ENCODE data around the gene RFX7.
A peak's percentile ranks its signal among the peaks of the same experiment; 100 is the strongest.
"Not testable (repeated sequence)": the region's sequence is repeated elsewhere in the genome, so short reads cannot be mapped to it uniquely, and the experiment has no call there.

RFX7 gene

GRCh38 chr15:56208641-56209155 lies 35.0 kb downstream of the RFX7 start:
- TF ChIP-seq POU2F2 (IDR thresholded peaks at IDR 0.05; ENCODE audit: low read depth, low read length): no peak
- no peak for TF ChIP-seq POLR2A (IDR thresholded peaks at IDR 0.05; ENCODE audit: low read depth, low read length)
- no peak for TF ChIP-seq PAX5 (IDR thresholded peaks at IDR 0.05; ENCODE audit: insufficient read depth, low read length, severe bottlenecking)
- TF ChIP-seq POLR2AphosphoS5 (IDR thresholded peaks at IDR 0.05; ENCODE audit: low read depth, low read length): no peak
- TF ChIP-seq SPI1 (IDR thresholded peaks at IDR 0.05; ENCODE audit: low read depth, low read length): no peak
- TF ChIP-seq TAF1 (IDR thresholded peaks at IDR 0.05; ENCODE audit: low read depth, low read length): no peak
- no peak for DNase-seq (ENCODE audit: insufficient read length, low spot score)
- no peak for FAIRE-seq

GRCh38 chr15:56208185-56208584 lies 35.5 kb downstream of the RFX7 start:
- FAIRE-seq: no peak
- TF ChIP-seq POU2F2 (IDR thresholded peaks at IDR 0.05; ENCODE audit: low read depth, low read length) (no peak), POLR2AphosphoS5 (IDR thresholded peaks at IDR 0.05; ENCODE audit: low read depth, low read length) (no peak), SPI1 (IDR thresholded peaks at IDR 0.05; ENCODE audit: low read depth, low read length) (no peak), POLR2A (IDR thresholded peaks at IDR 0.05; ENCODE audit: low read depth, low read length) (no peak), PAX5 (IDR thresholded peaks at IDR 0.05; ENCODE audit: insufficient read depth, low read length, severe bottlenecking) (no peak), TAF1 (IDR thresholded peaks at IDR 0.05; ENCODE audit: low read depth, low read length) (no peak)
- no peak for DNase-seq (ENCODE audit: insufficient read length, low spot score)

- FAIRE-seq (peak; percentile 16), DNase-seq (ENCODE audit: insufficient read length, low spot score) (no peak)
- TF ChIP-seq POLR2A (IDR thresholded peaks at IDR 0.05; ENCODE audit: low read depth, low read length): no peak
- TF ChIP-seq TAF1 (IDR thresholded peaks at IDR 0.05; ENCODE audit: low read depth, low read length): no peak
- TF ChIP-seq POU2F2 (IDR thresholded peaks at IDR 0.05; ENCODE audit: low read depth, low read length): no peak
- TF ChIP-seq PAX5 (IDR thresholded peaks at IDR 0.05; ENCODE audit: insufficient read depth, low read length, severe bottlenecking): no peak
- TF ChIP-seq POLR2AphosphoS5 (IDR thresholded peaks at IDR 0.05; ENCODE audit: low read depth, low read length): no peak
- no peak for TF ChIP-seq SPI1 (IDR thresholded peaks at IDR 0.05; ENCODE audit: low read depth, low read length)
Observed at GRCh38 chr15:56207711-56208110, 36.0 kb downstream of the RFX7 start.

GRCh38 chr15:56207092-56207491 lies 36.6 kb downstream of the RFX7 start:
- DNase-seq (ENCODE audit: insufficient read length, low spot score) (no peak), FAIRE-seq (peak; percentile 71)
- TF ChIP-seq POLR2AphosphoS5 (IDR thresholded peaks at IDR 0.05; ENCODE audit: low read depth, low read length) (no peak), POU2F2 (IDR thresholded peaks at IDR 0.05; ENCODE audit: low read depth, low read length) (no peak), PAX5 (IDR thresholded peaks at IDR 0.05; ENCODE audit: insufficient read depth, low read length, severe bottlenecking) (no peak), SPI1 (IDR thresholded peaks at IDR 0.05; ENCODE audit: low read depth, low read length) (peak; percentile 60; the same call in 1 of the 2 replicates), POLR2A (IDR thresholded peaks at IDR 0.05; ENCODE audit: low read depth, low read length) (no peak), TAF1 (IDR thresholded peaks at IDR 0.05; ENCODE audit: low read depth, low read length) (no peak)

- DNase-seq (ENCODE audit: insufficient read length, low spot score): no peak
- no peak for FAIRE-seq
- TF ChIP-seq SPI1 (IDR thresholded peaks at IDR 0.05; ENCODE audit: low read depth, low read length) (peak; percentile 52; the same call in 1 of the 2 replicates), TAF1 (IDR thresholded peaks at IDR 0.05; ENCODE audit: low read depth, low read length) (no peak), POLR2AphosphoS5 (IDR thresholded peaks at IDR 0.05; ENCODE audit: low read depth, low read length) (no peak), PAX5 (IDR thresholded peaks at IDR 0.05; ENCODE audit: insufficient read depth, low read length, severe bottlenecking) (no peak), POU2F2 (IDR thresholded peaks at IDR 0.05; ENCODE audit: low read depth, low read length) (no peak), POLR2A (IDR thresholded peaks at IDR 0.05; ENCODE audit: low read depth, low read length) (no peak)
Observed at GRCh38 chr15:56205061-56205876, 38.4 kb downstream of the RFX7 start.

- not testable (repeated sequence) for DNase-seq (ENCODE audit: insufficient read length, low spot score)
- TF ChIP-seq POU2F2 (IDR thresholded peaks at IDR 0.05; ENCODE audit: low read depth, low read length): peak; percentile 55; the same call in 1 of the 2 replicates
- peak; percentile 13 for FAIRE-seq
Observed at GRCh38 chr15:56203312-56203922, 40.3 kb downstream of the RFX7 start.

GRCh38 chr15:56202701-56203100 lies 41.0 kb downstream of the RFX7 start:
- FAIRE-seq (no peak), DNase-seq (ENCODE audit: insufficient read length, low spot score) (no peak)
- TF ChIP-seq SPI1 (IDR thresholded peaks at IDR 0.05; ENCODE audit: low read depth, low read length) (no peak), POU2F2 (IDR thresholded peaks at IDR 0.05; ENCODE audit: low read depth, low read length) (no peak), PAX5 (IDR thresholded peaks at IDR 0.05; ENCODE audit: insufficient read depth, low read length, severe bottlenecking) (no peak), POLR2A (IDR thresholded peaks at IDR 0.05; ENCODE audit: low read depth, low read length) (no peak), POLR2AphosphoS5 (IDR thresholded peaks at IDR 0.05; ENCODE audit: low read depth, low read length) (no peak), TAF1 (IDR thresholded peaks at IDR 0.05; ENCODE audit: low read depth, low read length) (no peak)

GRCh38 chr15:56199038-56199437 lies 44.6 kb downstream of the RFX7 start:
- no peak for FAIRE-seq
- no peak for TF ChIP-seq PAX5 (IDR thresholded peaks at IDR 0.05; ENCODE audit: insufficient read depth, low read length, severe bottlenecking)
- no peak for TF ChIP-seq POU2F2 (IDR thresholded peaks at IDR 0.05; ENCODE audit: low read depth, low read length)
- TF ChIP-seq POLR2AphosphoS5 (IDR thresholded peaks at IDR 0.05; ENCODE audit: low read depth, low read length): no peak
- no peak for TF ChIP-seq POLR2A (IDR thresholded peaks at IDR 0.05; ENCODE audit: low read depth, low read length)
- no peak for TF ChIP-seq TAF1 (IDR thresholded peaks at IDR 0.05; ENCODE audit: low read depth, low read length)
- TF ChIP-seq SPI1 (IDR thresholded peaks at IDR 0.05; ENCODE audit: low read depth, low read length): no peak

GRCh38 chr15:56194035-56194434 lies 49.6 kb downstream of the RFX7 start:
- FAIRE-seq (no peak), DNase-seq (ENCODE audit: insufficient read length, low spot score) (no peak)
- TF ChIP-seq TAF1 (IDR thresholded peaks at IDR 0.05; ENCODE audit: low read depth, low read length) (no peak), POLR2A (IDR thresholded peaks at IDR 0.05; ENCODE audit: low read depth, low read length) (no peak), POLR2AphosphoS5 (IDR thresholded peaks at IDR 0.05; ENCODE audit: low read depth, low read length) (no peak), PAX5 (IDR thresholded peaks at IDR 0.05; ENCODE audit: insufficient read depth, low read length, severe bottlenecking) (no peak), SPI1 (IDR thresholded peaks at IDR 0.05; ENCODE audit: low read depth, low read length) (no peak), POU2F2 (IDR thresholded peaks at IDR 0.05; ENCODE audit: low read depth, low read length) (no peak)

More at GRCh38 chr15:56199038-56199437, 44.6 kb downstream of the RFX7 start:
- no peak for DNase-seq (ENCODE audit: insufficient read length, low spot score)
